ENCODE results near the gene USH2A.
"Not testable (repeated sequence)": the region's sequence is repeated elsewhere in the genome, so short reads cannot be mapped to it uniquely, and the experiment has no call there.

Gene USH2A

GRCh38 chr1:216045400-216045799, 377.8 kb downstream of the USH2A start:
- no peak for DNase-seq (ENCODE audit: low read depth in 2 of 2)

GRCh38 chr1:216044538-216044937, 378.7 kb downstream of the USH2A start:
- DNase-seq (ENCODE audit: low read depth in 2 of 2), result no peak

DNA sequence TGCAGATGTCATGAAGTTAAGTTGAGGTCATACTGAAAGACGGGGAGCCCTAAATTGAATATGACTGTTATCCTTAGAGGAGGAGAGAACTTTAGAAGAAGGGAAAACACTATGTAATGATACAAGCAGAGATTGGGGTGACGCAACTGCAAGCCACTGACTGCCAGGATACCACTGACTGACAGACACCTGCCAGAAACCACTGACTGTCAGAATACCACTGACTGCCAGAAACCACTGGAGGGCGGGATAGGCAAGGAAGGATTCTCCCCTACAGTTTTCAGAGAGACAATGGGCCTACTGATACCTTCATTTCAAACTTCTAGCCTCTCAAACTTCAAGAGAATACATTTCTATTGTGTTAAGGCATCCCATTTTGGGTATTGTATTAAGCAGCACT, 388.7 kb downstream of the USH2A start:
- no peak for DNase-seq (ENCODE audit: low read depth in 2 of 2)

DNA sequence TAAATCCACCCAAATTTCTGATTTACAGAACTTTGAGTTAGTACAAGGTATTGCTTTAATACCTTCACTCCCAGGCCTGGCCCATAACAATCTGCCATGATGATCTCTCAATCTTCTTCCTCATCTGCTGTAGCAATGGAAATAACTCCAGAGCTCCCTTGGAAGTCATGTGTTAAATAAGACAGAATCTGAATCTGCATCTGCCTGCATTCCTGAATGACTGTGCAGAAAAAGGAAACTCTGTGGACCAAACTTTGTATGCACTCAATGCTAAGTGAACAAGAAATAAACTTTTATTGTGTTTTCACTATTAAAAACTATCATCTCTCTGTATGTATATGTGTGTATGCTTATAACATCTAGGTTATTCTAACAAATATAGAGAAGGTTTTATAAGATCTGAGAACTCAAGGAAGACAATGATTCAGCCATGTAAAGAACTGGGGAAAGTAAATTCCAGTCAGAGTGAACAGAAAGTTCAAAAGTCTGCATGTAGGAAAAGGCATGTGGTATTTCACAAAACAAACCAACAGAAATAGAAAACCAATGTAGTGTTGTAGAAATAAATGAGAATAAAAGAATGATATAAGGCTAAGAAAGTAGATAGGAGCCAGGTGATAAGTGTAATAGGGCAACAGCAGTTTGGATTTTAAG, 390.2 kb downstream of the USH2A start:
- DNase-seq (ENCODE audit: low read depth in 2 of 2), result no peak

DNA sequence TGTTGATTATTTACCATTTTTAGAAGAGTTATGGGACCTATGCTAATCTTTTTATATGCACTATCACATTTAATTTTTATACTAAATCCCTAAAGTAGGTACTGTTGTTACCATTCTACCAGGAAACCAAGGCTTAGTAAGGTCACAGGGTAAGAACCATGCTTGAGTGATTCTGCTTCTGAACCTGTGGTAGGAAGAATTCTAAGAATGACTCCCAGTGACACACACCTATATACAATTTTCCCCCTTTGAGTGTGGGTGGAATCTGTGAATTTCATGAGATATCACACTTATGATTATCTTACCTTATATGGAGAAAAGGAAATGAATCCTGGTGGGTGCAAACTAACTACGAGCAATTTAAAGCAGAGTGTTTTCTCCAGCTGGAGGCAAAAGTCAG, 391.0 kb downstream of the USH2A start:
- DNase-seq (ENCODE audit: low read depth in 2 of 2), result no peak

DNA sequence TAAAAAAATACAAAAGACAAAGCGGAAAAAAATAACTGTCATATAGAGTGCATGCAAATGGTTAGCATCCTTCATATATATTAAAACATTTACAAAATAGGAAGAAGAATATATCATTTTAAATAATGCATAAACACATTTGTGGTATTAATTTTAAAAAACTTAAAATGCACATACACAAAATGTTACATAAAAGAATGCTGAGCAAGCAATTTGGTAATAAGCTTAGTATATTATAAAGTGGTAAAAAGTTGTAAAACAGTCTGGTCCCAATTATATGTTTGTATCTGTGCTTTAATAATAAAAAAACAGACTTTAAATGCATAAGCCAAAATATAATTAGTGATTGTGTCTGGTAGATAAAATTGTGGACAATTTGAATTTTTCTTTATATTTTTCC, 394.6 kb downstream of the USH2A start:
- DNase-seq (ENCODE audit: low read depth in 2 of 2), result no peak

- DNase-seq (ENCODE audit: low read depth in 2 of 2), result no peak
These were observed 398.7 kb downstream of the USH2A start for GRCh38 chr1:216024546-216024945.

GRCh38 chr1:216020743-216021345, 402.4 kb downstream of the USH2A start:
- DNase-seq (ENCODE audit: low read depth in 2 of 2), result no peak

DNA sequence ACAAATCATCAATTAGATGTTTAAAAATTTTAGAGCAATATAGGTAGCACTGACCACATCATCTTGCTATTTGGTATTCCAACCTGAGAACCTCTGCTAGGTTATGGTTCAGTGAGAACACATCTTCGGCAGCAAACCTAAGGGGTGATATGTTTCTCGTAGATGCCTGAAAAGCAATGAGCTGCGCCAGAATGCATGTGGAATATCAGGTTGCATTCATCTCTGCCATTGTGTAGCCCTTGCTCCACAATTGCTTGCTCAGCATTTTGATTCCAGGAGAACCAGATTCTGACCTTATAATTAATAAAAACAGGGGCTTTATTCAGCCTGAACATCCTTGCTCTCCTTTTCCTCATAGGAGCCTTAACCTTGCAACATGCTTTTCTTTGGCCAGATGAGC, 408.1 kb downstream of the USH2A start:
- DNase-seq (ENCODE audit: low read depth in 2 of 2), result no peak

- no peak for DNase-seq (ENCODE audit: low read depth in 2 of 2)
These were observed 409.2 kb downstream of the USH2A start for GRCh38 chr1:216014086-216014485.

- not testable (repeated sequence) for DNase-seq (ENCODE audit: low read depth in 2 of 2)
These were observed 413.8 kb downstream of the USH2A start for GRCh38 chr1:216009456-216009855.

GRCh38 chr1:216005916-216006315, 417.3 kb downstream of the USH2A start:
- DNase-seq (ENCODE audit: low read depth in 2 of 2), result no peak

- no peak for DNase-seq (ENCODE audit: low read depth in 2 of 2)
These were observed 430.6 kb downstream of the USH2A start for GRCh38 chr1:215992620-215993019.

- no peak for DNase-seq (ENCODE audit: low read depth in 2 of 2)
These were observed 436.0 kb downstream of the USH2A start for GRCh38 chr1:215987092-215987875.

GRCh38 chr1:215986401-215986800, 436.8 kb downstream of the USH2A start:
- DNase-seq (ENCODE audit: low read depth in 2 of 2), result no peak

GRCh38 chr1:215983680-215984079, 439.6 kb downstream of the USH2A start:
- DNase-seq (ENCODE audit: low read depth in 2 of 2), result no peak

GRCh38 chr1:215971793-215972441, 451.3 kb downstream of the USH2A start:
- no peak for DNase-seq (ENCODE audit: low read depth in 2 of 2)

DNA sequence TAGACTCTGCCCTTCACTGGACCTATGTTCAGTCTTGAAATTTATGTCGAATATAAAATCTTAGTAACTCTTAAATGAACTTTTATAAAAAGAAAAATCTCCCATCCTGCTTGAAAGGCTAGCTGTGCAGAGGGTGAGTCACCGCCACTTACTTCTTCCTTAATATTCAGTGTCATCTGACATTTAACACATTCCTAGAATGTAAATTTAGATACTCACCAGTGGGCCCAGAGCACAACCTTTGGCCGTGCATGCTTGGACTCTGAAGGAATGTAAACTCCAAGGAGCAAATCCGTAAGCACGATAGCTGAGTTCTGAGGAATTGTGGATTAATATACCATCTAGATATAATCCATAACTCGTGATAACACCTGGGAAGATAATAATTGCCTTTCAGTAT, 452.8 kb downstream of the USH2A start:
- no peak for DNase-seq (ENCODE audit: low read depth in 2 of 2)

DNA sequence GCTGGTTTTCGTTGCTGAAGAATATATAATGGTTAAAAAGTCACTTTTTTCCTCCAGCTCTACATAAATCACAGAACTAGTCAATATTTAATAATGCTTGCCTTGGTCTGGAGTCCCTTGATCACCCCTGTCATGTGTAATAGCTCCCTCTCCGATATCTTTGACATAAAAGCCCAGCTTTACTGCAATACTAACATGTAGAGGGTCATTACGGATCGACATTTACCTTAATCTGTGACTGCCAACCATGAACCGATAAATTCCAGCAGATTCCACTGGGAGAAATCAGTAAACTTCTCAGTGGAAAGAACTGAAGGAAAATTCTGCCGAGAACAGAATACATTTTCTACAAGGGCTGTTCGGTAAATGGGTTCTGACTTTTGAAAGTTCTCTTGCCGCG, 459.6 kb downstream of the USH2A start:
- no peak for DNase-seq (ENCODE audit: low read depth in 2 of 2)

DNA sequence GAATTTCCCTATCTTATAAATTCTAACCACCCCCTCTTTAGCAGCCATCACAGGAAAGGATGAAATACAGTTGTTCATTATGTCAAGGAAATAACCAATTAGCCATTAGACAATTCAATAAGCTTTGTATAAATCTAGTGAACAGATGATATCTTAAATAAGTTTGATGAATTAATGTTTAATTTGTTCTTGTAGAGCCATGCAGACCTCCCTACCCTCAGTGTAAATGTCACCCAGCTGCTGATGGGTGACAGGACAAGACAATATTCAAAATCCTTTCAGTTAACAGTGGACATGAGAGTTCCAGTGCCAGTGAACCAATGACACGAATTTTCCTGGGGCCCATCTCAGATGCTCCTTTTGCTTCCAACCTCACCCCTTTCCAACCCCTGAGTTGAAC, 460.2 kb downstream of the USH2A start:
- DNase-seq (ENCODE audit: low read depth in 2 of 2), result no peak

DNA sequence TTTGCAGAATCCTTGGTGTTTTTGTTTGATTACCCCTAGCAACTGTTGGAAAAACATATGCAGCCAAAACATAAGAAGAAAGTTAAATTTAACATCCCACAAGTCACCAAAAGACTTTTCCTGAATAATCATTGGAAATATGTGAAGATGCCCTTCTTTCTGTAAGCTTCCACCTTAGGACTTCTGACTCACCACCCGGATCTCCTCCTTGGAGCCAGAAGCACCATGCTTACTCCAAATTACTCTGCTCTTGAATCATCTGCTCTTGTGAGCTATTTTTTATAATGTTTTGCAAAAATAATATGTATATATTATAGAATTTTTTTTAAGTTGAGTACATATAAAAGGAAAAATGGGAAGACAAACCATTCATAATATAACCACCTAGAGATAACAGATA, 464.4 kb downstream of the USH2A start:
- DNase-seq (ENCODE audit: low read depth in 2 of 2), result no peak

DNA sequence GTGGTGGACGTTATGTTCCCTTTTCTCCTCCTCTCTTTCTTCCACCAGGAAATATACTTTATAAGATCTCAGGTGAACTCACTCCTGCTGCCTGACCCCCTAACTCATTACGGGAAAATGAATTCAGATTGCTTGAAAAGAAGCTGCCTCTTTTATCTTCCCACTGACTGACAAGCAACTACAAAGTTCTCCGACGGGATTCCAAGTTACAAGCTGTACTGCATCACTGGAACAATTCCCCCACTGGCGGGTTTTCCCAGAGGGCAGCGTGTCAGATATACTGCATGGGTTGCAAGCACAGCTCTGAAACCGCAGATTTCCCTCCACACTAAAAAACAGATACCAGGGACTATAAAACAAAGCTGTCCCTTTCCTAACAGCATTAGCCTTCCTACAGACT, 465.6 kb downstream of the USH2A start:
- no peak for DNase-seq (ENCODE audit: low read depth in 2 of 2)

- no peak for DNase-seq (ENCODE audit: low read depth in 2 of 2)
These were observed 490.7 kb downstream of the USH2A start for GRCh38 chr1:215932558-215932957.

All from activated CD4-positive, alpha-beta T cell treated with anti-CD3 and anti-CD28 coated beads for 24 hours (primary cell).